NT2/D1 (cell line): ENCODE data around the gene RNU6-8.

Experiments
- YY1 ChIP-seq: IDR thresholded peaks from 2 replicates; pipeline ENCODE4 v1.6.1; 2011; ENCODE audit not compliant: insufficient read length, insufficient read depth
- ZNF274 ChIP-seq: IDR thresholded peaks from 2 replicates; pipeline ENCODE4 v1.6.1; 2011; ENCODE audit warnings: mild to moderate bottlenecking, low read depth, low read length

GRCh38 chr14:32232481-32232880 is 29.4 kb upstream of the RNU6-8 start:
- TF ChIP-seq ZNF274 (no peak), YY1 (no peak)
